GM23338 (cell line): ENCODE measurements around the gene PARP6. TPM values are rescaled to one million over a fixed set of nuclear protein-coding genes. Genes with fewer than 3 reads are reported as not detected.
A peak's percentile ranks its signal among the peaks of the same experiment; 100 is the strongest.

ENCODE experiments used
- ATAC-seq: fragments of 200-7000 bp; cut with Tn5 transposase; 3 replicates; pipeline ENCODE4 v1.9.1; 2020
- DNase-seq: peaks from one replicate; pipeline ENCODE4 v3.0.0-alpha.2; 2015; ENCODE audit warnings: low spot score
- H2AFZ ChIP-seq: fragments of 200-600 bp; sonication (generic); 2 replicates; pipeline ENCODE4 v1.8.0; 2016; ENCODE audit warnings: antibody characterized with exemption, mild to moderate bottlenecking, moderate library complexity
- H3F3A ChIP-seq: fragments of 200-600 bp; sonication (generic); replicated peaks from 2 replicates; pipeline ENCODE4 v1.8.0; 2017; ENCODE audit warnings: antibody characterized with exemption, mixed run types, low read depth
- H3K27ac ChIP-seq: fragments of 200-600 bp; sonication (generic); 2 replicates; pipeline ENCODE4 v1.6.1; 2016; ENCODE audit warnings: low read depth
- H3K27me3 ChIP-seq: fragments of 200-600 bp; sonication (generic); 2 replicates; pipeline ENCODE4 v1.8.0; 2016; ENCODE audit warnings: mild to moderate bottlenecking, mixed run types, moderate library complexity; ENCODE audit not compliant: insufficient read depth
- H3K36me3 ChIP-seq: fragments of 200-600 bp; sonication (generic); 2 replicates; pipeline ENCODE4 v1.8.0; 2016; ENCODE audit warnings: mild to moderate bottlenecking; ENCODE audit not compliant: insufficient read depth
- H3K4me1 ChIP-seq: fragments of 200-600 bp; sonication (generic); 2 replicates; pipeline ENCODE4 v1.8.0; 2016; ENCODE audit warnings: mild to moderate bottlenecking, moderate library complexity; ENCODE audit not compliant: insufficient read depth
- H3K4me2 ChIP-seq: fragments of 200-600 bp; sonication (generic); 2 replicates; pipeline ENCODE4 v1.7.1; 2017; ENCODE audit warnings: mixed run types
- H3K4me3 ChIP-seq: fragments of 200-600 bp; sonication (generic); 2 replicates; pipeline ENCODE4 v1.6.1; 2016; ENCODE audit warnings: mixed run types
- H3K79me2 ChIP-seq: fragments of 200-600 bp; sonication (generic); replicated peaks from 2 replicates; pipeline ENCODE4 v1.8.0; 2017; ENCODE audit warnings: mild to moderate bottlenecking; ENCODE audit not compliant: insufficient read depth
- H3K9me2 ChIP-seq: fragments of 200-600 bp; sonication (generic); 2 replicates; pipeline ENCODE4 v1.8.0; 2017; ENCODE audit not compliant: insufficient read depth
- H4K20me1 ChIP-seq: fragments of 200-600 bp; sonication (generic); replicated peaks from 2 replicates; pipeline ENCODE4 v1.8.0; 2017; ENCODE audit warnings: mild to moderate bottlenecking; ENCODE audit not compliant: insufficient read depth
- H3K27ac Mint-ChIP-seq: 2 replicates; pipeline ENCODE4 v1.8.0; 2020; ENCODE audit warnings: inconsistent platforms, mild to moderate bottlenecking, moderate library complexity, mixed read lengths
- H3K27me3 Mint-ChIP-seq: 3 replicates; pipeline ENCODE4 v1.8.0; 2022; ENCODE audit warnings: low read depth, mild to moderate bottlenecking, moderate library complexity, mixed read lengths, inconsistent platforms; ENCODE audit not compliant: insufficient read depth, poor library complexity
- H3K36me3 Mint-ChIP-seq: 3 replicates; pipeline ENCODE4 v1.8.0; 2021; ENCODE audit warnings: low read depth, mild to moderate bottlenecking, inconsistent platforms, moderate library complexity, mixed read lengths
- H3K4me1 Mint-ChIP-seq: 3 replicates; pipeline ENCODE4 v1.8.0; 2020; ENCODE audit warnings: mild to moderate bottlenecking, inconsistent platforms, mixed read lengths
- H3K4me3 Mint-ChIP-seq: 3 replicates; pipeline ENCODE4 v1.8.0; 2021; ENCODE audit warnings: moderate library complexity, mild to moderate bottlenecking, inconsistent platforms, mixed read lengths
- H3K9me3 Mint-ChIP-seq: 3 replicates; pipeline ENCODE4 v1.8.0; 2020; ENCODE audit warnings: moderate library complexity, mild to moderate bottlenecking, inconsistent platforms, mixed read lengths
- CREB1 ChIP-seq: fragments of 250-450 bp; sonication (Bioruptor Pico); IDR thresholded peaks from 2 replicates; pipeline ENCODE4 v1.5.0; 2020; ENCODE audit warnings: low read depth, mild to moderate bottlenecking, moderate library complexity
- CTCF ChIP-seq, 2 experiments: fragments of 200-600 bp in 1 of 2; sonication (generic) in 1 of 2; conservative IDR thresholded peaks; 2 replicates each; pipeline versions ENCODE4 v1.5.1 to v1.6.1; 2016 to 2017; ENCODE audit warnings: antibody characterized with exemption in 2 of 2, low read depth in 2 of 2, mild to moderate bottlenecking in 2 of 2, moderate library complexity in 1 of 2
- EZH2 ChIP-seq: fragments of 200-600 bp; sonication (generic); IDR thresholded peaks from one replicate; pipeline ENCODE4 v1.8.0; 2017; ENCODE audit warnings: antibody characterized with exemption, mild to moderate bottlenecking, low read depth; ENCODE audit not compliant: unreplicated experiment
- EZH2phosphoT487 ChIP-seq: fragments of 200-600 bp; sonication (generic); IDR thresholded peaks from one replicate; pipeline ENCODE4 v1.8.1; 2018; ENCODE audit warnings: antibody characterized with exemption; ENCODE audit not compliant: unreplicated experiment
- NANOG ChIP-seq: IDR thresholded peaks from 2 replicates; pipeline ENCODE4 v1.6.1; 2016; ENCODE audit warnings: antibody characterized with exemption, borderline replicate concordance
- POLR2AphosphoS5 ChIP-seq: IDR thresholded peaks from 2 replicates; pipeline ENCODE4 v1.6.1; 2016; ENCODE audit warnings: antibody characterized with exemption, low read depth
- STAT1 ChIP-seq: IDR thresholded peaks from one replicate; pipeline ENCODE4 v1.6.1; 2016; ENCODE audit warnings: antibody characterized with exemption; ENCODE audit not compliant: unreplicated experiment
- ZNF114 ChIP-seq: fragments of 250-450 bp; sonication (Bioruptor Pico); IDR thresholded peaks from 2 replicates; pipeline ENCODE4 v1.5.0; 2020; ENCODE audit warnings: mild to moderate bottlenecking, moderate library complexity
- ZNF331 ChIP-seq: fragments of 250-450 bp; sonication (Bioruptor Pico); IDR thresholded peaks from 2 replicates; pipeline ENCODE4 v1.5.0; 2020; ENCODE audit warnings: low read depth, mild to moderate bottlenecking, moderate library complexity
- polyA plus RNA-seq: library from polyadenylated mRNA; unstranded; fragments of >200 nt; fragmentation: Nextera tagmentation; extraction: Ambion mirVana; gene quantifications from 2 replicates; pipeline ENCODE4 v1.2.1, GENCODE V29; 2016
- total RNA-seq: library from RNA; depleted of rRNA; stranded (reverse); fragments of >200 nt; shearing (Covaris generic); gene quantifications from 2 replicates; pipeline ENCODE4 v1.2.3, GENCODE V29; 2014
- TF ChIP-seq, protein P1 (sequence below): IDR thresholded peaks from one replicate; pipeline ENCODE4 v1.6.1; 2018; ENCODE audit warnings: antibody characterized with exemption; ENCODE audit not compliant: unreplicated experiment

PARP6 gene
- total and polyA plus RNA-seq, 2 experiments from 2014 or later, result 27.6 to 28.1 TPM

DNA sequence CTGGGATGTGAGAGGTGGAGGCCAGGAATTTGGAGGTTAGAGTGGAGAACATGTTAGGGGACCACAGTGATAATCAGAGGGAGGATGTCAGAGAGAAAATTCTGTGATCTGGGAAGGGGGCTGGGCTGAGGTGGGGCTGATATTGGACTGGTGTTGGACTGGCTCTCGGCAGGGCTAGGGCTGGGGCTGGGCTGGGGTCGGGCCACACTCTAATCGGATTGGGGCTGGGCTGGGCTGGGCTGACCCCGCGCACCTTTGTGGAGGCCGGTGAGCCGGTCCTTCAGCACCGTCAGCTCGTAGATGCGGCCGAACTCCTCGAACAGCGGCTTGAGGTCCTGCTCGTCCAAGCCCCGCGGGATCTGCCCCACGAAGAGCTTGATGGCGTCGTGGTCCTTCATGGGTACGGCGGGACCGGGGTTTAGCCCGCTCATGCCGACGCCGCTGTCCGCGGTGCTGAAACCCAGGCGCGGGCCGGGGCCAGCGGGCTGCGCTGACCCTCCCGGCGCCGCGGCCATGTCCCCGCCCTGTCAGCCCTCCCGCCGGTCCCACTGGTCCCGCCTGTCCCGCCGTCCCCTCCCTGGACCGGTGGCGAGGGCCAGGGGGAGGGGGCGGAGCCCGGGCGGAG is 47.1 kb upstream of the PARP6 start:
- Mint-ChIP-seq H3K4me1 (peaks cover 12% of the 10 kb centered on the region; the same call in 2 of the 3 replicates), H3K36me3 (no peaks in the 10 kb centered on the region; the same call in 2 of the 3 replicates), H3K9me3 (peaks cover 3% of the 10 kb centered on the region; the same call in 2 of the 3 replicates), H3K27me3 (peaks cover 34% of the 10 kb centered on the region), H3K27ac (no peak overlapping the region), H3K4me3 (peak overlapping the region; percentile 45)
- TF ChIP-seq ZNF114 (CRISPR knock-in tag) (no peak), CREB1 (CRISPR knock-in tag) (no peak), CTCF (conservative IDR thresholded peaks at IDR 0.05; ENCODE audit: low read depth in 2 of 2) (no peak), POLR2AphosphoS5 (no peak)
- TF ChIP-seq, protein P1, sequence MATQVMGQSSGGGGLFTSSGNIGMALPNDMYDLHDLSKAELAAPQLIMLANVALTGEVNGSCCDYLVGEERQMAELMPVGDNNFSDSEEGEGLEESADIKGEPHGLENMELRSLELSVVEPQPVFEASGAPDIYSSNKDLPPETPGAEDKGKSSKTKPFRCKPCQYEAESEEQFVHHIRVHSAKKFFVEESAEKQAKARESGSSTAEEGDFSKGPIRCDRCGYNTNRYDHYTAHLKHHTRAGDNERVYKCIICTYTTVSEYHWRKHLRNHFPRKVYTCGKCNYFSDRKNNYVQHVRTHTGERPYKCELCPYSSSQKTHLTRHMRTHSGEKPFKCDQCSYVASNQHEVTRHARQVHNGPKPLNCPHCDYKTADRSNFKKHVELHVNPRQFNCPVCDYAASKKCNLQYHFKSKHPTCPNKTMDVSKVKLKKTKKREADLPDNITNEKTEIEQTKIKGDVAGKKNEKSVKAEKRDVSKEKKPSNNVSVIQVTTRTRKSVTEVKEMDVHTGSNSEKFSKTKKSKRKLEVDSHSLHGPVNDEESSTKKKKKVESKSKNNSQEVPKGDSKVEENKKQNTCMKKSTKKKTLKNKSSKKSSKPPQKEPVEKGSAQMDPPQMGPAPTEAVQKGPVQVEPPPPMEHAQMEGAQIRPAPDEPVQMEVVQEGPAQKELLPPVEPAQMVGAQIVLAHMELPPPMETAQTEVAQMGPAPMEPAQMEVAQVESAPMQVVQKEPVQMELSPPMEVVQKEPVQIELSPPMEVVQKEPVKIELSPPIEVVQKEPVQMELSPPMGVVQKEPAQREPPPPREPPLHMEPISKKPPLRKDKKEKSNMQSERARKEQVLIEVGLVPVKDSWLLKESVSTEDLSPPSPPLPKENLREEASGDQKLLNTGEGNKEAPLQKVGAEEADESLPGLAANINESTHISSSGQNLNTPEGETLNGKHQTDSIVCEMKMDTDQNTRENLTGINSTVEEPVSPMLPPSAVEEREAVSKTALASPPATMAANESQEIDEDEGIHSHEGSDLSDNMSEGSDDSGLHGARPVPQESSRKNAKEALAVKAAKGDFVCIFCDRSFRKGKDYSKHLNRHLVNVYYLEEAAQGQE, result peak; percentile 100
- Histone ChIP-seq H3K4me1 (peaks cover 7% of the 10 kb centered on the region; the same call in 1 of the 2 replicates), H3K36me3 (no peaks in the 10 kb centered on the region), H2AFZ (no peak overlapping the region), H3K9me2 (no peaks in the 10 kb centered on the region), H4K20me1 (no peaks in the 10 kb centered on the region), H3F3A (no peaks in the 10 kb centered on the region; the same call in 1 of the 2 replicates), H3K4me2 (peak overlapping the region; percentile 62; the same call in 1 of the 2 replicates), H3K27me3 (peaks cover 44% of the 10 kb centered on the region), H3K27ac (no peak overlapping the region), H3K4me3 (no peak overlapping the region; the same call in 1 of the 2 replicates), H3K79me2 (no peaks in the 10 kb centered on the region)
- peak; percentile 88 for DNase-seq
- peak; percentile 85 for ATAC-seq

GRCh38 chr15:72318408-72318942 is 46.1 kb upstream of the PARP6 start:
- no peak for TF ChIP-seq EZH2
- TF ChIP-seq CTCF (conservative IDR thresholded peaks at IDR 0.05; ENCODE audit: low read depth in 2 of 2), result no peak
- TF ChIP-seq EZH2phosphoT487, result no peak
- TF ChIP-seq POLR2AphosphoS5, result no peak
- TF ChIP-seq, protein P1, result no peak
- TF ChIP-seq STAT1, result no peak
- TF ChIP-seq ZNF331 (CRISPR knock-in tag), result no peak
- TF ChIP-seq NANOG, result no peak
- Histone ChIP-seq H3K4me2 (no peak overlapping the region), H3K79me2 (no peaks in the 10 kb centered on the region), H3K27ac (no peak overlapping the region), H2AFZ (no peak overlapping the region), H3K27me3 (peaks cover 44% of the 10 kb centered on the region), H3K4me3 (no peak overlapping the region), H3K4me1 (peaks cover 7% of the 10 kb centered on the region; the same call in 1 of the 2 replicates), H3K9me2 (no peaks in the 10 kb centered on the region), H3K36me3 (no peaks in the 10 kb centered on the region), H3F3A (no peaks in the 10 kb centered on the region; the same call in 1 of the 2 replicates), H4K20me1 (no peaks in the 10 kb centered on the region)
- no peak for DNase-seq
- H3K4me3 Mint-ChIP-seq, result peak overlapping the region; percentile 20; the same call in 1 of the 3 replicates
- no peaks in the 10 kb centered on the region; the same call in 2 of the 3 replicates for H3K9me3 Mint-ChIP-seq
- H3K4me1 Mint-ChIP-seq, result peaks cover 12% of the 10 kb centered on the region; the same call in 2 of the 3 replicates
- peaks cover 34% of the 10 kb centered on the region for H3K27me3 Mint-ChIP-seq
- ATAC-seq, result no peak
- H3K36me3 Mint-ChIP-seq, result no peaks in the 10 kb centered on the region; the same call in 2 of the 3 replicates
- H3K27ac Mint-ChIP-seq, result no peak overlapping the region
